HS-27A (cell line): ENCODE data around the gene FTH1.
"Not testable (repeated sequence)": the region's sequence is repeated elsewhere in the genome, so short reads cannot be mapped to it uniquely, and the experiment has no call there.

Experiments used
- DNase-seq: peaks from one replicate; pipeline ENCODE4 v3.0.0-alpha.2; 2012; ENCODE audit warnings: low read depth, missing footprints

Gene FTH1

DNA sequence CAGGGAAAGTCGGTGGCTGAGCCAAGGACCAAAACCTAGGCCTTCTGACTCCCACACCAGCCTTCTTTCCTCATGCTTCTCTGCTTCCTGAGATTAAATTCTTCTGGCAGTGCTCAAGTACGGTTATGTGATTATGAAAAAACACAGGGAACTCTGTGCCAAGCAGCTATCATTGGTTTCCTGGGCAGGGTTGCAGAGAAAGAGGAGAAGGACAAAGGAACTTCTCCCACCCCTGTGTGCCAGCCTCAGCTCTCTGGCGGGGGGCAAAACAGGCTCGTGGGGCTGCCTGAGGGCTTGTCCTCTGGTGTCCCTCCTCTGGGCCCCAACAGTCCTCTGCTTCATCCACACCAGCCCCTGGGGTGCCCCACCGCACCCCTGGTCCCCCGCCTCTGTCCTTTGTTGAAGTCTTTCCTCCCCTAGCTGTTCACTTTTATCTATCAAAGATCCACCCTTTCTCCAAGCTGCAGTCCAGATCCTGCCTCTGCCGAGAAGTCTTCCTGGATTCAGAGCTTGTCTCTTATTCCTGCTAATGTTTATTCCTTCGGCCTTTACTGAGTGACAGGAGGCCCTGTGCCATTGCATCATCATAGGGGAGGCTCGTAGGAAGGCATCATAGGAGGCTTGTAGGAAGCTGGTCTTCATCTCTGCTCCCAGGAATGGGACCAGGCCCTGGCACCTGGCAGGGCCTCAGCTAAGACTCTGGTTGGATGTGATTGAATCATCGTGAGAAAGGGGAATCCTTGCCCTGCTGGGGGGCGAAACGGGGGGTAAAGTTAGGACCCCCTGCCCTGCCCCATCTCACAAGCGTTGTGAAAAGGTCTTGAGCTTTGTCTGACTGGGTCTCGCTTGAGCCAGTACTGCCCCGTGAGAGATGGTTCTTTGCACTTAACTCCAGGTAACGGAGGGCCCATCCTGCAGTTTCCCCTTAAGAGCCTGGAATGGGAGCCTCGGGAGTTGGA, 11.5 kb upstream of the FTH1 start:
- DNase-seq = no peak

DNA sequence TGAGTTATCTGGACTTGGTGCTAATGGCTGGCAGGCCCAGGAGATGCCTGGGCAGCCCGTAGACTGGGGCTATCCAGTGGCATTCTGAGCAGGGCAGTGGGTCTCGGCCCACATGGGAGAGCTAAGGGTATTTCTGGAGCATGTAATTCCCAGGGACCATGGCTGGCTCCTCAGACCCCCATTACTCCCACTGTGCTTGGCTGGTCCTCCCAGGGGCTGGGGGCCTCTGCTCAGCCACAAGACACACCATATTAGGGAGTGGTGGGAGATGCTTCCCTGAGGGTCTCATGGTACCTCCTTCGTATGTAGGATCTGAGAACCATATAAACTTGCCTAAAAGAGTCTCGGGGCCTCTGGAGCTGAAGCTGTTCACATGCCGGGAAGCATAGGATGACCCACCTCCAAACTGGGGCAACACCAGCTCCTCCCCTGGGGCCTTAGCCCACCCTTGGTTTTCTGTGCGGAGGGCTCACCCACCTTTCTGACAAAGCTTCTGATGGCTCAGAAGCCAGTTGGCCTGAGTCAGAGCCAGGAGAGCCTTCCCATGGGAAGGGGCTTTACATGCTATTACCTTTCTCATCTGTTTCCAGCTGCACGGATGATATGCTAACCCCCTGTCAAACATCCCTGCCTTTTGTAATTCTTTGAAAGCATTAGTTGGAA, 9.5 kb upstream of the FTH1 start:
- DNase-seq = no peak

DNA sequence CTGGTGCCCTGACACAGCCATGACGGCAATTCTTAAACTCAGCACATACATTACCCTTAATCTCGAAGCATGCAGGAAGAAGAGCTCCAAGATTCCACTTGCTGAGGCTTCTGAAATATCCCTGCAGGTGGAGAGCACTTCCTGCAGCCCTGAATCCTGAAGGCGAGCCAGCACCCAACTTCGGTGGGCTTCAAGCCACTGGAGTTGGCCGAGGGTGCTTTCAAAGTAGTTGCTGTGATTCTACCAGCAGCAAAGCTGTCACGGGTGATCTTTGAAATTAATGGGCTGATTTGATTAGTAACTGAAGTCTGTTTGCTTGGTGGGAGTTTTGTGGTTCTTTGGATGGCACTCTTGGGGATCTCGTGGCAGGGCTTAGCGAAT, 9.0 kb upstream of the FTH1 start:
- DNase-seq = no peak

DNA sequence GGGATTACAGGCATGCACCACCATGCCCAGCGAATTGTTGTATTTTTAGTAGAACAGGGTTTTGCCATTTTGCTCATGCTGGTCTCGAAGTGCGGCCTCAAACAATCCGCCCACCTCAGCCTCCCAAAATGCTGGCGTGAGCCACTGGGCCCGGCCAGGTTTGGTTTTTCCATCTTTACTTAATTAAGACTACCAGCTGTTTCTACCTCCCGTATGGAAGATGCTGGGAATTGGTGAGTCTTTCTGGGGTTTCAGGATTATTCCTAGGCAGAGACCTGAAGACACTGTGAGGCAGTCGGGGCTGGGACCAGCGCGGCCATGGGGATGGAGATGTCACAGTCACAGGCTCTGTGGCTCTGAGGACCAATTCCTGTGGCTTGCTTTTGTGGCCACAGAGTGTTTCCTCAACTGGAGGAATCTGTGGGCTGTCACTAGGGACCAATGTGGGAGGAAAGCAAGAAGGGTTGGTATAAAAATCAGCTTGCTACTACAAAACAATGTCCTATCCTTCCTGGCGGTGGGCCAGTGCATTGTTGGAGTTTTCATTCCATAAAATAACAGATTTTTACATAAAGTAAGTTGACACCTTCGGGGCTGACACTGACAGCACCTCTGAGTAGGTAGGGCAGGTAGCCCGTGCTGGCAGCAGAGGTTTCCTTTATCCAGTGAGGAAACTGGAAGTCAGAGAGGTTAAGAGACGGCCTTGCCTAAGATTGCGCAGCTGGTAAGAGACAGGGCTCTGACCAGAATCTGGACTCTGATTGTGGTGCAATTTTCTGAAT, 8.4 kb upstream of the FTH1 start:
- no peak for DNase-seq

DNA sequence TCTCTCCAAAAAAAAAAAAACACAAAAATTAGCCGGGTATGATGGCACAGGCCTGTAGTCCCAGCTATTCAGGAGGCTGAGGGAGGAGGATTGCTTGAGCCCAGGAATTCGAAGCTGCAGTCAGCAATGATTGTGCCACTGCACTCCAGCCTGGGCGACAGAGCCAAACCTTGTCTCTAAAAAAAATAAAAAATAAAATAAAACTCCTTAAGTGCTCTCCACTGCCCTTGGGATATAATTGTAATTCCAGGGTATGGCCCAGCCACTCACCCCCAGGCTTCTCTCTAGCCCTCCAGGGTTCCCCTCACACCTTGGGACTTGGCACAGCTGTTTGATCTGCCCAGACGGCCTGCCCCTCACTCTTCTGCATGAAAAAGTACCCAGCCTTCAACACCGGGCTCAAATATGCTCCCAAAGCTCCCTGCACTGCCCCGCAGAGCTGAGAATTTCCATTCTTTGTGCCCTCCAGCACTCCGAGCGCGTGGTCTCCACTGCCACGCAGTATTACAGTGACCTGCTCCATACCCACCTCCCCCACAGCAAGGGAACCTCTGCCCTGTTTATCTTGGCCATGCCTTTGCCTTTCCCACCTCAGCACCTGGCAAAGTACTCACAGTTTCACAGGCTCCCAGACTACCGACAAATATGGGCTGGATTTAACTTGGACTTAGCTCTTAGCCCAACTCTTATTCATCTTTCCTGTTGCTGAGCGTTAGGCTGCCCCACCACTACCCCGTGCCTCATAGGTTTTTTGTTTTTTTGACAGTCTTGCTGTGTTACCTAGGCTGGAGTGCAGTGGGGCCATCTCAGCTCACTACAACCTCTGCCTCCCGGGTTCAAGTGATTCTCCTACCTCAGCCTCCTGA, 7.6 kb upstream of the FTH1 start:
- DNase-seq = no peak

DNA sequence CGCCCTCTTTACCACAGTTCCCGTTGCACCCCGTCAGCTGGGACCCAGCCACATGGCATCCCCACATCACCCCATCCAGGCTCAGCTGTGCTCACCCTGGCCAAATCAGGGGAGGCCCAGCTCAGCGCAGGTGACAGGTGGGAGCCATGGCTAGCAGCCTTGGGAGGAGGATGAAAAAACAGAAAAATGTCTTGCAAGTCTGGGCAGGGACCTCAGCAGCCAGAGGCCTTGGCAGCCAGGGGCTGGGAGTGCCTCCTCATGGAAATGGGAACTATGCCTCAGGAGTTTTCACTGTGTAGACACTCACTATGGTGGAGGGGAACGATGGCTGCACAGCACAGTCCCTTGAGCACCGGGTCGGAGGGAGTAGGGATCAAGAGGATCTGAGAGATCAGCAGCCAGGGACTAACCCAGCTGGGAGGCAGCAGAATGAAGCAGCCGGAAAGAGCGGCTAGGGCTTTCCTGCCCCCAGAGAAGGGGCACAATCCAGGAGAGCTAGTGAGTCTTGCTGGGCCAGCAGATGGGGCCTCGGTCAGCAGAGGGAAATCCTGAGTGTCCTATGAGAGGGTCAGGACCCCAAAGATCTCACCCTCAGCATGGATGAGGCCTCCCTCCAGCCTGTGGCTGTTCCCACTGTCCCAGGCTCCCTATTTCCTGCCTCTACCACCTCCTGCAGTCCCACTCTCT, 6.2 kb upstream of the FTH1 start:
- no peak for DNase-seq

DNA sequence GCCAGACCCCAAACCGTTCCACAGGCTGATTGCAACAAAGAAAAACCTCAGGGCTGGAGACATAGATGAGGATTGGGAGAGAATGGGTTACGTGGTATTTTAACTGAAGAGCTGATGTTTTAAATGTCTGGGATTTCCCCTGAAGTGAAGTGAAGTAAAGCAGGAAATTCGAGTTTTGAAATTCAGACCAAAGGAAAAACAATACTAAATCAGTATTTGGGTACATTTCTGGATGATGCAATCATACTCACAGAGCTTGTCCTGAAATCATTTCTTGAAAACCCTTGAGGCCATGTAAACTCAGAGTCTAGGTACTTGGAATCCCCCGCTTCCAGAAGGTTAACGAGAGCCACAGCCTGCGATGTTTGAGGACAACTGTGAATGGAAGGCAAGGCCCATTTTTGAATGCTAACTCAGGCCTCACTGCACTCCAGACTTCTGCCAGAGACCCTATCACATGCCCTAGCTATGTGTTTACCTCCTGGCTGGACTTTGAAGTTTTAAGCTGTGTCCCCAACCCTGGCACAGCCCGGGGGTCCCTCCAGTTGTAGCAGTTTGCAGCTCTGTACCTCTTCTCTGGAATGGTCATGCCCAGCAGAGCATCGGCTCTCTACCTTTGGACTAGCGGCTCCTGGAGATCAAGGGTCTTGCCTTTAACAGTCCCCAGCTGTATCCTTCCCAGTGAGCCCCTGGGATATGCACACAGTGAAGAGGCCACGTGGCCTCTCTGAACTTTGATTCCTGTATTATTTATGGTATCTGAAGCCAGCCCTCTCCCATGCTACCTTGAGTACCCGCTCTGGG, 5.4 kb upstream of the FTH1 start:
- DNase-seq = no peak

DNA sequence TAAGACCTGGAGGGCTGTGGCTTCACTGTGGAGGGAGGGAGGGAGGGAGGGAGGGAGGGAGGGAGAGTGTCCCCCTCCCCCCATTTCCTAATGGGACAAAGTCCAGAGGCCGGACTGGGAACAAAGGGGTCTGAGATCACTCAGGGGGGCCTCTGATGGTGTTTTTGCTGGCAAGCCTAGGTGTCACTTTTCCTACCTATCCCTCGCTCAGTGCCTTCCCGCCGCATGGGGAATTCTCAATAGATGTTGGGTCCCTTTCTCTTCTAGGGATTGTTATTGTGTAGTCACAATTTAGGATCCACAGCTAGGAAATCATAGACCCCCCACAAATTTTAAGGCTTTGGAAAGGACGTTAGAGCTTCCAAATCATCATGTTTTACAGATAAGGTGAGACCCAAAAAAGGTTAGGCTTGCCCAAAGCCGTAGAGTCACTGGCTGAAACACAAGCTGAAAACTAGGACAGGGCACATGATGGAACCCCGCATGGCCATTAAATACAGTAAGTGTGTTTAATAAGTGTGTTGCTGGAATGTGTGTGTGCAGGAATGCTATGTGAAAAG, 4.8 kb upstream of the FTH1 start:
- no peak for DNase-seq

DNA sequence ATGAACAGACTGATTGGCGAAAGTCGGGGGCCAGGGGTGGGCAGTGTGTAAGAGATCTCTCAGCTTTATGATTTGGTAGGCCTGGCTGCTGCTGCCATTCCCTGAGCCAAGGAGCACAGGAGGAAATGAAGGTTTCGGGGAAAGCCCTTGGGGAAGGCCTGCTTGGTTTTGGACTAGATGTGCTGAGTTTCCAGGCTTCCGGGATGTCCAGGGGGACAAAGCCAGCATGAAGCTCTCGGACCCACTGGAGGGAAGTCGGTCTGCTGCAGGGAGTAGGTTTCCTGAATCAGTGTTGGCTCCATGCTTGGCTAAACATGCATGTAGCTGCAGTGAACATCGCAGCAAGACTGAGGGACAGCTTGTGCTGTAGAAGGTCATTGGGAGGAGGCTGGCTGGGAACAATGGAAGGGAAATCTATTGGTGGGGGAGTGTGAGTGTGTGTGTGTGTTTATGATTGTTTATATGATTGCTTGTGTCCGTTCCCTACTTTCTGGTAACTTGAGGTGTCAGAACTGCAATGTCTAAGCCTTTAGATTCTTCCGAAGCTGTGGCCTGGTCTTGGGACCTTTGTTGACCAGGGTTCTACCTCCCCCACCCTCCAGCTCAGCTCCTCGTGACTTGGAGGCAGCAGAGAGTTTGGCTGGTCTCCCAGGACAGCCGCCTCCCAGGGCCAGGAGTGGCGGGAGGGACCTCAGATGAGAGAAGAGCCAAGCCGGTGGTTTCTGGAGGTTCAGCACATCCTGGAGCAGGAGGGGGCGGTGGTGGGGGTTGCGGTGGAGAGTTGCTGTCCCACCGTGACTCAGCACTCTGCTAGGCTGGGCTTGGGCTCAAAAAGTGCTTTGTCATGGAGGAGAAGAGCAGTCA, 4.0 kb upstream of the FTH1 start:
- DNase-seq = peak; percentile 83

DNA sequence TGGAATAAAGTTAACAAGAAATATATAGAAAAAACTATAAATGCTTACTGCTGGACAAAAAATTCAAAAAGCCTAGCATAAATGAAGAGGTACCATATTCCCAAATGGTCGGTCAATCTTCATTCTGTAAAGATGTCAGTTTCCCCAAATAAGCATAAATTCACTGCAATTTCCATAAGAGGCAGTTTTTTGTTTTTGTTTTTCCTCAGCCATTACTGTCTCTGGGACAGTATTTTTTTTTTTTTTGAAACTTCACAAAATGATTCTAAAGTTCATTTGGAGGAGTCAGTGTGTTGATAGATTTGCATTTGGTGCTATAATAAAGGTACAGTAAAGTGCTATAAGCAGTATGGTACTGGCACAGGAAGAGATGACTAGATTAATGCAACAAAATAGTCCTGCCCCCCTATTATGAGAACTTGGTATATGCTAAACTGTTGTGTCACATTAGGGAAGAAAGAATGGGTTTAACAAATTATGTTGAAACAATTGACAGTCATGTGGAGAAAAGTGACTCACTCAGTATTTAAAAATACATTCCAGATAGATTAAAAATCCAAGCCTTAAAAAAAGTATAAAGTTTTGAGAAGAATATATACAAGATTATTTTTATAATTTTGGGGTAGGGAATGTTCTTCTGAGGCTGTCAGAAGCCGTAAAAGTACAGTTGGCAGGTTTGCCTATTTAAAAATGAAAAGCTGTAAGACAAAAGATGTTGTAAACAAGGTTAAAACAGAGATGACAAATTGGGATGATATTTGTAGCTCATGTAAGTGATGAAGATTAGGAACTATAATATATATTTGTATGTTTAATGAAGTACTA, 2.6 kb upstream of the FTH1 start:
- no peak for DNase-seq

DNA sequence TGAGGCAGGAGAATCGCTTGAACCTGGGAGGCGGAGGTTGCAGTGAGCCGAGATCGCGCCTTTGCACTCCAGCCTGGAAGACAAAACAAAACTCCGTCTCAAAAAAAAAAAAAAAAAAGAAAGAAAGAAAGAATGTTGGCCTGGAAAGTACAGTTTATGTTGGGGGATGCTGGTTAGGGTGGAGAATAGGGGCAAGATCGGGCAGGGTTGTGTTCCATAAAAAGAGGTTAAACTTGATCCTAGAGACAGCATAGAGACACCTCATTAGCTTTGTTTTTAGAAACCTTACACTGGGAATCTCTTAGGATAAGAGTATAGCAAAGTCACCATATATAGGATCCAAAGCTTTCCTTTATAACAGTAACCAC, 1.9 kb upstream of the FTH1 start:
- DNase-seq = no peak

DNA sequence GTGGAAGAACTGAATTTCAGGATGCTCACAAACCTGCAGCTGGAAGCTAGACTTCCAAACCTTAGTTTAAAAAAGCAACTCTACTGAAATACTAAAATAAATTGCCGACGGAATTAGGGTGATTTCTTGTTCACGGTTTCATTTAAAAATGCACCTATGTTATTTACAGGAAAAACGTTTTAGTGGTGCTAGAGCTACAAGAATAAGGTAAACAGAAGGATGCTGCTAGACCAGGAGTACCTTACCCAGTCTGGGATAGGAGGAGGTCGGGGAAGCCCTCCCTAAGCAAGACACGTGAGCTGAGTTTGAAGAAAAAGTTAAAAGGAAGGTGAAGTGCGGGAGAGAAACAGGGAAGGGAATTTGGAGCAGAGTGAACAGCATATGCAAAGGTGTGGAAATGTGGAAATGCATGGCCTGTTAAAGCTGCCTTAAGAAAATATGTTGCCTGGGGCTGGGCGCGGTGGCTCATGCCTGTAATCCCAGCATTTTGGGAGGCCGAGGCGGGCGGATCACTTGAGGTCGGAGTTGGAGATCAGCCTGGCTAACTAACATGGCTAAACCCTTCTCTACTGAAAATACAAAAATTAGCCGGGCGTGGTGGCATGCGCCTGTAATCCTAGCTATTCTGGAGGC, 1.4 kb upstream of the FTH1 start:
- no peak for DNase-seq

DNA sequence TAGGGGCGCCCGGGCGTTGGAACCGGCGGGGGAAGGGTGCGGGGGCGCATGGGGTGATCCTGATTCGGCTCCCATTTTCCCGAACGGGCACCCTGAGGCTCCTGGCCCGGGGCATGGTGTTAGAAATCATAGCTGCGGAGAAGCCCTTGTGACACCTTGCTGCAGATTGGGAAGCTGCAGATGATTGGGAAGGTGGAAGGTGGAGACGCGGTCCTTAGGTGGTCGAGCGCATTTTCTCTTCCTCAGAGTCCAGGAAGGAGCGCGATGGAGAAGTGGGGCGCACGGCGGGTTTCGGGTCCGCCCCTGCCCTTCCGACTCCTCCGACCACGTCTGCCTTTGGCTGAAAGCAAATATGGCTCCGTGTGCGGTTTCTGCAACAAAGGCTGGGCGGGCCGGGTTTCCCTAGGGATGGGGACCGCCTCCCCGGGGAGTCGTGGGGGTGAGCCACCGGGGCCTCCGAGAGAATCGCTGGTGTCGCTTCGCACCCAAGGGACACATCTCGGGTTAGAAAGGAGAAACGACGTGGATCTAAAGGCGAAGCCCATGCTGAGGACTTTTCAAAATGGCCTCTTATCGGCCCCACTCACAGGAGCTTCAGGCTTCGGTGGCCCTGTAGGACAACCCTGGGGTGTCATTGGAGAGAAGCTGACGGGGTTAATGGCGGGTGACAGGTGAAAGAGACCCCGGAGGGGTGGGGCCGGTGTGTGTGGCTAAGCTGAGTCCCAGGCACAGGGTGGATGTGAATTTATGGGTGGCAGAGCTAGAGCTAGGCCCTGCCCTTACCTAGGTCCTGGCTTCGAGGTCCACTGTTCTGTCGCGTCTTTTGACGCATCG, 707 bp upstream of the FTH1 start:
- DNase-seq = no peak

DNA sequence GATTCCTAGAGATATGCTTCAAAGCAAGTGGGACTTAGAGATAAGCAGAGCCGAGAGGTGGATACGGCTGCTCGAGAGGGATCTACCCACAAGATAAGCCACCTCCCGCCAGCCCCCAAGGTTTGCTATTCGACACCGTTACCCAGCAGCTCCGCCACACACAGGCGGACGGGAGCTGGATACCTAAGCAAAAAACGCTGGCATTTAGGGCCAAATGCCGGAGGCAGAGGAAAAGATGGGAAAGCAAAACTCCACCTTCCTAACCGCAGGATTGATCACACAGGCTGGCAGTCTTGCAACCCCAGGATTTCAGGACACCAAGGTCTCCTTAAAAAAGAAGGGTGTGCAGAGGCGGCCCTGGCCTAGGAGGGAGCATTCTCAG, 709 bp downstream of the FTH1 start:
- DNase-seq = no peak

DNA sequence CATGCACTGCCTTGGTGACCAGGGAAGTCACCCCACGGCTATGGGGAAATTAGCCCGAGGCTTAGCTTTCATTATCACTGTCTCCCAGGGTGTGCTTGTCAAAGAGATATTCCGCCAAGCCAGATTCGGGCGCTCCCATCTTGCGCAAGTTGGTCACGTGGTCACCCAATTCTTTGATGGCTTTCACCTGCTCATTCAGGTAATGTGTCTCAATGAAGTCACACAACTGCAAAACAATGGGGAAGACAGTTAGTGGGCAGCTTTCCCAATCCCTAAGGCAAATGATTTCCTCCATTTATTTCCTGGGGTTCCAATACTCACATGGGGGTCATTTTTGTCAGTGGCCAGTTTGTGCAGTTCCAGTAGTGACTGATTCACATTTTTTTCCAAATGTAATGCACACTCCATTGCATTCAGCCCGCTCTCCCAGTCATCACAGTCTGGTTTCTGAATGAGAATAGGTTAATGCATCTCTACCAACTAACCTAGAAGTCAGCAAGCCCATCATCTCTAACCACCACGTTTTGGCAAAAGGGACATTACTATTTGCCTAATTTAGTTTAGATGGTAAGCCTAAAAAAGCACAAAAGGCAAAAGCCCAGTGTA, 2.7 kb downstream of the FTH1 start:
- DNase-seq = not testable (repeated sequence)

DNA sequence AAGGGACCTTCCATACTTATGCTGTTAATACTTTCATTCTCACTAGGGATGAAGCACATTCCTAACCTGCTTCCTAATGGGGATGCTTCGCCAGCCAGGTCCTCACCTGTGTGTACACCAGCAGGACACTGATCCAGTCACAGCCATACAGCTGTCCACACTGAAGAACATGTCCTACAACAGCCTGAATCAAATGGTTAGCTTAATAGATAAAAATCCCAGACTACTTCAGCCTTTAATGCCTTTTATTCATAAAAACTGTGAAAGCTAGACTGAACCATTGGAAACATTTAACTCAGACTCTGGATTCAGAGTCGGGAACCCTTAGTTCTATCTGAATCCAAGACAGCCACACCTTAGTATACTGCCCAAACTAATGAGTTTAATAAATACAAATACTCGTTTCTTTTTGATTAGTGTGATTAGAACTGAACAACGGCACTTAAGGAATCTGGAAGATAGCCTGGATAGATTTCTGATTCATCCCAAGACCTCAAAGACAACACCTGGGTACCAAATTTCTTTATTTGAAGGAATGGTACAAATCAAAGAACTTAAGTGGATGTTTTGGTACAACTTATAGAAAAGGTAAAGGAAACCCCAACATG, 3.3 kb downstream of the FTH1 start:
- DNase-seq = no peak
